NCI-H2171 treated with DMSO at 0.1 percent for 48 hours (cell line): Measurements from ENCODE around the gene RAP1GAP2.
A peak's percentile ranks its signal among the peaks of the same experiment; 100 is the strongest.
"Not testable (repeated sequence)": the region's sequence is repeated elsewhere in the genome, so short reads cannot be mapped to it uniquely, and the experiment has no call there.

Source experiments
- DNase-seq: peaks from one replicate; lab custom pipeline; 2025; lab: John Stamatoyannopoulos, UW

The RAP1GAP2 gene

DNA sequence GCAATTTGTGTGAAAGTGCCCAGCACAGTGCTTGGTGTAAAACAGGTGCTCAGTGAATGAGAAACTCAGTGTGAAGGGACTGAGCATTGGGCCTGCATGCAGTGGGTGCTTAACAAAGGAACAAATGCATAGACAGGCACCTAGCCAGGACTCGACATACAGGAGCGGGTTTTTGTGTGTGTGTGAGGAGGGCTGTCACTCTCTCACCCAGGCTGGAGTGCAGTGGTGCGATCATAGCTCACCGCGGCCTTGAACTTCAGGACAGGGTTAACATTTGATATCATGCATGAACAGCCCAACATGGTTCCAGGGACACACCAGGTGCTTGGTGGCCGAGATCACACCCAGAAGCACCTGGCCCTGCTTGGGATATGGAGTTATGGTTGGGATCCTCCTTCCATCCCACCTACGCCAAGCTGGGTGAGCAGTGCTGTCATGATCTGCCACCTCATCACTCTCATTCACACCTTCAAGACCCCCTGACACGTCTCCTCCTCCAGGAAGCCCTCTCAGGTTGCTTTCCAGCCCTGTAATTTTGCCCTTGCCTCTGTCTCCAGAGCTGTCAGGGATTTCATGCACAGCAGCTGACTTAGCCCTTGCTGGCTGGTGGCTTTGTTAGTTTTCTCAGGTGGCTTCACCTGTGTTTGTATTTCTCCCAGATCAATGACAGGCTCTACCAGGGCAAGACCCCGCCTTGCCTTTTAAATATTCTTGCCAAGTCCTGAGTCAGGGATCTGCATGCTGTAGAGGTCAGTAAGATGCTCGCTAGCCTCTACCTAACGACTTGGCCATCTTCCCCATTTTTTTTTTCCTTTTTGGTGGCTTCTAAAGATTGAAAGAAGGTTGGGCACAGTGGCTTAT, 200.8 kb downstream of the RAP1GAP2 start:
- DNase-seq: no peak

DNA sequence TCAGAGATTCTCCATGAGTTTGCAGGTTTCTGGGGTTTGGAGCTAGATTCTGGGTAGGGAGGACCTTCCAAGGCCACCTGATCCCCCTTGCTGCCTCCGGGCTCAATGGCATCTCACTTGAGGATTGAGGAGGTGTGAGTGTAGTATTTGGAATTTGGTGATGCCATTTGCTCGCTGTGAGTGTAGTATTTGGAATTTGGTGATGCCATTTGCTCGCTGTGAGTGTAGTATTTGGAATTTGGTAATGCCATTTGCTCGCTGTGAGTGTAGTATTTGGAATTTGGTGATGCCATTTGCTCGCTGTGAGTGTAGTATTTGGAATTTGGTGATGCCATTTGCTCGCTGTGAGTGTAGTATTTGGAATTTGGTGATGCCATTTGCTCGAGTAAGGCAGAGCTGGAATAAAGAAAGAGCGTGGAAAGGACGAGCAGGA, 202.2 kb downstream of the RAP1GAP2 start:
- not testable (repeated sequence) for DNase-seq

DNA sequence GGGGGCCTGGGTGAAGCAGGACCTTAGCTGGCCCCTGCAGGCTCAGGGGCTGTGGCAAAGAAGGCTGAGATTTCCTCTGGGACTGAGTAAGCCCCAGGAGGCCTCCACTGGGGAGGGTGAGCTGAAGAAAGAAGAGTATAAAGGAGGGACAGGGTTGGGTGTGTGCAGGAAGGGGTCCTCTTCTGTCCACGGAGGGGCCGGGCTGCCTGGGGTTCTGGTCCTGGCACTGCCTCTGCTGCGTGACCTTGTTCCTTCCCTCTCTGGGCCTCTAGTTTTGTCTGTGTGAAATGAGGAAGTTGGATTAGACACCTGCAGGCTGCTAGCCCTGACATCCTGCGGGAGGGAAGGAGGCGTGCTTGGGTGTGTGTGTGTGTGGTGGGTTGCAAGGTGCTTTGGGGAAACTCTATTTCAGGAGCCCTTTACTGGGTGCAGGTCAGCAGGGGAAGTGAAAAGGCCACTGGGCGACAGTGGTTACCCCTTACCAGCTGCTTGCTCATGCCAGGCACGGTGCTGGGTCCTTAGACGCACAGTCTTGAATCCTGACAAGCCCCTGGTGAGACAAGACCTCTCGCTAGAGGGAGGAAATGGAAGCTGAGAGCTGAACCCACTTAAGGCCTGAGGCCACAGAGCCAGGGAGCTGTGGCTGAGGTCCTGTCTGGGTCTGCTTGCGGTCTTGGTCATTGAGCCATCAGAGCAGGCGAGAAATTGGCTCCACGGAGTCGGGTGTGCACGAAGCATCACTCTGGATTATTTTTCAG, 206.5 kb downstream of the RAP1GAP2 start:
- no peak for DNase-seq

DNA sequence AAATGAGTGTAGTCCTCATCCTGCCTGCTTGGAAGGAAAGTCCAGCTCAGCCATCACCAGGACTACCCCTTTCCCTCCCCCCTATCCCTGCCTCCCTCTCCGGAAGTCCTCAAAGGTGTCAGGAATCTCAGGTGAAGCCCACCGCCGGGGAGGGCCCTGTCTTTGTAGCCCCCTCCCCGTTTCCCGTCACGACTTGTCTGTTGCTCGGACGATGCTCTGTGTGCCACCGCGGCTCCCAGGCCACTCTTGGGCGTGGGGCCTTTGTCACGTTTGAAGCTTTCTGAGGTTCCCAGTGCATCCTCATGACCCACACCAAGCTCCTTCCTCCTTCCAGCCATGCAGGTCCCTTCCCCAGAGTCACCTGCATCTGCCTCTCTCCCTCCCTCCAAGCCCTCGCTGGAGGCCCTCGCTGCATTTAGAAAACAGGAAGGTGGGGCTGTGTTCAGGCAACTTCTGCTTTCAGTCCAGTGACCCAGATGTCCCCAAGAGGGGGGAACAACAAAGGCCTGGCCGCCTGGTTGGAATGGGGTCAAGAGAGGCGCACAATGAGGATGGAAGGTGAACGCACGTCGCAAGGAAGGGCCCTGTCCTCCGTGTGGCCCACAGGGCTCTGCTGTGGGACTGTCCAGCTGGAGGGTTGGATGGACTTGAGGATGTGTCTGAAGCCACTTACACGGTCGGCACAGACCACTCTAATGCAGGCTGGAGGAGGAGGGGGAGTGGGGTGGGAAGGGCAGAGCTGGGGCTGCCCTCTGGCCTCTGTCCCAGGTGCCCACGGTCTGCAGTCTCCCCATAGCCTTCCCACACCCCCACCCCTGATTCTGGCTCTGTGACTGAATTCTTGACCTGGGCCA, 207.3 kb downstream of the RAP1GAP2 start:
- DNase-seq: no peak

DNA sequence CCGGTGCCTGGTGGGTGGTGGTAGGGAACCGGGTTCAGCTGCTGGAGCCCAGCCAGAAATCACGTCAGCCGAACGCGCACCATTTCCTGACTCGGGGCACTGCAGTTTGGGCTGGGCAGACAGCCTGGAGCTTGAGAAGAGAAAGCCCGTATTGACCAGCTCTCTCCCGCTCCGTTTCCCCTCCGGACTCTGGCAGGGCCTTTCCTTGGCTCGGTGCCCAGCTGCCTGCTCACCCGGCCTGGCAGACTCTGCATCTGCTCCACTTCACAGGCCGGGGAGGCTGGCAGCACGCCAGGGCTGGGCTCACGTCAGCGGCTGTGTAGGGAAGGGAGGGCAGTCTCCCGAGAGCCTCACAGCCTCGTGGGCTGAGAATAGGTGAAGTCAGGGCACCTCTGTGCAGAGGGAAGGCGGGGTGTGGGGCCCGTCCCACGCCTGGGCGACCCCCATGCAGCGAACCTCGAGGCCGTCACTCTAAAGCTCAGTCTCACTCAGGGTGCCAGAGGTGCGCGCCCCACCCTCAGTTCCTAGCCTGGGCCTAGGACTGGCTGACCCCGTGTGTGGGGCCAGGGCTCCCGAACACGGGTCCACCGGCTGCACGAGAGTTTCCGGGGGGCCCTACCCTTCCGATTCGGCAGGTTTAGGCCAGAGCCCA, 208.0 kb downstream of the RAP1GAP2 start:
- peak; percentile 91 for DNase-seq

DNA sequence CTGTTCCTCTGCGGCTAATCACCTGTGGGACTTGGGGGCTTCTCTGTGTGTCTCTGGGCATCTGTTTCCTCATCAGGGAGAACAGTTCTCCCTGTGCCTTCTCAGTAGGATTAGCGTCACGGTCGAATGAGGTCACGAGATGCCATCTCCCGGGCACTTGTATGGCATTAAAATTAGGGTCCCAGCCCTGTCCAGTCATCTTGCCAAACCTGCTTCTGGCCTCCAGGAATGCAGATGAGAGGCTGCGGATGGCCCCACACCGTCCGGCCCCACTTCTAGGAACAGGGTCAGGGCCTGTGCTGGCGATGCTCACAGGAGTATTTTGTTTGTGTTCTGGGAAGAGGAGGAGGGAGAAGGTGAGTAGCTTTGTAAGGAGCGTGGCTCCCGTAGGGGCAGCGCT, 208.7 kb downstream of the RAP1GAP2 start:
- DNase-seq: peak; percentile 80

DNA sequence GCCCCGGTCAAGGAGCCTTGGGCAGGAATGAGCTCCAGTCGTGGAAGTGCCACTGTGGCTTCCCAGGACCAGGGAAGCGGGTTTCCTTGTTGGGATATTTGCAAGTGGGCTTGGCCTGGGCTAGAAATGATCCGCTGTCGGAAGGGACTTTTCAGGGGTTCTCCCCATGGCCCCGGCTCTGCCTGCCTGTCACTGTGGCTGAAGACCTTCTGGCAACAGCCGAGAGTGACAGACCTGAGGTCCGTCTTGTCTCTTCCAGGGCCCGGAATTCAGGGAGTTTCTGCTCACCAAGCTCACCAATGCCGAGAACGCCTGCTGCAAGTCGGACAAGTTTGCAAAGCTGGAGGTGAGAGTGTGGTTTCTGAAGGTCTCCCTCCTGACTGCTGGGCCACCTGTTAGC, 209.5 kb downstream of the RAP1GAP2 start:
- no peak for DNase-seq

DNA sequence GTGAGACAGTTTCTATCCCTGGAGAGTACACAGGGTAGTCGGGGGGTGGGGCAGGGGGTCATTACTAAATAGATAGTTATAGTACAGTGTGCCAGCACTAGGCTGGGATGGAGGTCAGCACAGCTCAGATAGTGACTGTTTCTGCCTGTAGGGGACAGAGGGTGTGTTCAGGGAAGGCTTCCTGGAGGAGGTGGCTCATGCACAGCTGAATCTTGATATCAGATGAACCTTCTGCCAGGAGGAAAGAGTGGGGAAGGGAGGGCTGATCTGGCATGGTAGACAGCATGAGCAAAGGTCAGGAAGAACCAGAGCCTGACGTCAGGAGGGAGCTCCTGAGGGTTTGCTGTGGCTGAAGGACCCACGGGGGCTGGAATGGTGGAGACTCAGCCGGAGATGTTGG, 210.6 kb downstream of the RAP1GAP2 start:
- no peak for DNase-seq

DNA sequence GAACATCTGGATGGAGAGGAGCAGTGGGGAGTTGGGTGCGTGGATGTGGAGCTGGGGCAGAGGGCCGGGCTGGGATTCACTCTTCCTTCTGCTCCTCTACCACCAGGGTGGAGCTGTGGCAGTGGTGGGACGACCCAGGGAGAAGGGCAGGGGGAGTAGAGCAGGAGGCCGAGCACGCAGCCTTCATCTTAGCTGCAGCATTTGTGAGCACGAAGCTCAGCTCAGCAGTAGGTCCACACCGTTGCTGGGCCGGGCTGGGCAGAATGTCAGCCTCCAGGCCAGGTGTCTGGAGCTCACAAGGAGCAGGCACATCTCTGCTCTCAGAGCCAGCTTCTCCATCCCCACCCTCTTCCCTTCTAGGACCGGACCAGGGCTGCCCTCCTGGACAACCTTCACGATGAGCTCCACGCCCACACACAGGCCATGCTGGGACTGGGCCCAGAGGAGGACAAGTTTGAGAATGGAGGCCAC, 211.4 kb downstream of the RAP1GAP2 start:
- no peak for DNase-seq

DNA sequence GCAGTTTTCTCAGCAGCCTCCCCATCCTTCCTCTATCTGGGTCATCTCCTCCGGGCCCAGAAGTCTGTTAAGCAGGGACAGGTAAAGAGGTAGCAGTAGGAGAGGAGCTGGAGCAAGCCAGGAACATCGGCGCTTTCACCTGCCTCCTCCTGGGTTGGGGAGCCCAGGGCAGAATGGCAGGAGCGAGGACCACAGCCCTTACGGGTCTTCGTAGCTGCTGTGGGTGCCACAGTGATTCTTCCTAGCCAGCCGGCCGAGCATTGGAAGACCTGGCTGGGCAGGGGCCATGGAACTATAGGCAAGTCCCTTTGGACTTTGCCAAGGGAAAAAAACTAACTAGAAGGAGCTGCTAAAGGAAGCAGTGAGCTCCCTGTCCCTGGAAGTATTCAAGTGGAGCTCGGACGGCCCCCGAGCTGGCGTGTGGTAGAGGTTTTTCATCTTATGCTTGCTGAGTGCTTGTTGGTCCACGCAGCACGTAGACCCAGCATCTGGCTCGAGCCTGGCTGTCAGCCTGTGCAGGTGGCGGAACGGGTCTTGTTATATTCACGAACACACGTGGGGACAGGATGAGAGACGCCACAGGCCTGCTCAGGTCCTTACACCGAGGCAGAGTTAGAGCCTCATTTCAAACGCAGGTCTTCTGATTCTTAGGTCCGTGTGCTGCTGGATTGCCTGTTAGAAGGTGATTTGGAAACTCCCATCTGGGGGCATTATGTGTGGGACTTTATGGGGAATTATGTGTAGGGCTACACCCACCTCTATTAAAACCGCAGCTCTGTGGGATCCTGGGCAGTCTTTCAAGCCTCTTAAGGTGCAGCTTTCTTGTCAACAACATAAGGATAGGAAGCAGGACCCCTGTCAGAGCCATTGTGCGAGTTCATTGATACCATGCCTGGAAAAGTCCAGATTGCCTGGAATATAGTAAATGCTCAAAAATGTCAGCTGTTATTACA, 212.4 kb downstream of the RAP1GAP2 start:
- no peak for DNase-seq

DNA sequence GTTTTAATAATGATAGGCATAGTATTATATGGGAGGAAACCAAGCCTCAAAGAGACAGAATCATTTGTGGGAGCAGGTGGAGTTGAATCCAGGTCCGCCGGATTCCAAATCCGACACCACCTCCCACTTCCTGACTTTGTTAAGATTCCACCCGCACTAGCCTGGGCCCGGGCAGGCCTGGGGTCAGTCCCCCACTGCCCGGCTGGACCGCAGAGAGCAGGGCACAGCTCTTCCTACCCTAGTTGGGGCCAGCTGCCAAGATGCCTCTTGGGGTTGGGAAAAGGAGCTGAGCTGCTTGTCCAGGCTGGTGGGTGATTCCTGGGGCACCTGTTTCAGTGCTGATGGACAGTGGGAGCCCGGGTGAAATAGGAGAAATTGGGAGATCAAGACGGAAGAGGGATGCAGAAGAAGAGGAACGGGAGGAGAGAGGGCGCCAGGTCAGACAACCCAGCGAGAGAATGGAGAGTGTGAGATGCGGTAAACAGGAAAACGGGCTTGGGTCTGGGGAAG, 213.2 kb downstream of the RAP1GAP2 start:
- no peak for DNase-seq

DNA sequence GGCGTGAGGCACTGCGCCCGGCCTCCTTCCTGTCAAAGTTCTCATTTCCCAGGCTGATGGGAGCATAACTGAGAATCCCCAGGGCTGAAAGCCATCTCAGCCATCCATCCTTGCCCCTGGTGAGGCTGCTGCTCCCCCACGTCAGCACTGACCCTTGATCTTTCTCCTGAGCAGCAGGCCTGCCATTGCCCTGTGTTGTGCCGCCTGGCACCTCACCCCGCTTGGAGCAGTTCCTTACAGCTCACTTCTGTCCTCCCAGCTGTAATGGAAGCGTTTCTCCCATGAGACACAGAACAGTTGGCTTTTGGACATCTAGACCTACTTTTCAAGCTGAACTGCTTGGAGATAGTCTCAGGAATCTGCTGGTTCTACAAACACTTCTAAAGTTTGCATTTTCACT, 215.7 kb downstream of the RAP1GAP2 start:
- no peak for DNase-seq

DNA sequence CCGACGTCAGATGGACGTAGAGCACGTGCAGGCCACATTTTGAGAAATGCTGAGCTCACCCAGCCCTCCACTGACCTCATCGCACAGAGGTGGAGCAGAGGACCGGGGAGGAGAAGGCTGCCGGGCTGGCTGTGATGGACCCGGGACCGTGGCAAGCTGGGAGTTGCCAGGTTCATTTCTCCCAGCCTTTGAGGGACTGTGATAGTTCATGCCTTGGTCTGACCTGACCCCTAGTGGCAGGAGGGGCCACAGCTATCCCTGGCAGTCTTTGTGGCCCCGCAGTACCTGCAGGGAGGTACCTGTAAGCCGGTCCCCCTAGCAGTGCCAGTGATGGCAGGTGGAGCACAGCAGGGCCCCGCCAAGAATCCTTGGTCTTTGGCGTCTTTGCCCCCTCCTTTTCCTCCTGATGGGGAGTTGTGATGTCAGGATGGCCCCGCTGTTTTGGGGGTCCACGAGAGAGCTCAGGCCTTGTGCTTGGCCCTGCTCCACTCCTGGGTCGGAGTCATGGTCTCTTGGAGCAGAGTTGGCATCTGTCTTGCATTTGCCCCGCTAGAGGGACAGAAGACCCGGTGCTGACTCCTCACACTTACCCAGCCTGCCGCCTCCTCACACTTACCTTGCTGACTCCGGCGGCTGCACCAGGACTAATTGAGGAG, 216.8 kb downstream of the RAP1GAP2 start:
- peak; percentile 76 for DNase-seq

DNA sequence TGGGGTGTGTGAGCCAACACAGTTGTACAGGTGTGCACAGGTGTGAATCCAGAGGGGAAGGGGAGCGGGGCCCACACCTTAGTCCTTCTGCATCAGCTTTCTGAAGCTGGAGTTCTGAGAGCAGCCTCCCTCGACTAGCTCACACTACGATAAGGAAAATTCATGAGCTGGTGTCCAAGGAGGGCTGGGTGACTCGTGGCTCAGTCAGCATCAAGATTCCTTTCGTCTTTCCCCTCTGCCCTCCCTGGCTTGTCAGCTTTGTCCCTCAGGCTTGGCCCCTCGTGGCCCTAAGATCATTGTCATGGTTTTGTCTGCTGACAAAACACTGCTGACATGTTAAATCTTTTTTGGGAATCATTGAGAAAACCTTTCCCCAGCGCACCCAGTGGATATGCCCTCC, 219.7 kb downstream of the RAP1GAP2 start:
- no peak for DNase-seq

DNA sequence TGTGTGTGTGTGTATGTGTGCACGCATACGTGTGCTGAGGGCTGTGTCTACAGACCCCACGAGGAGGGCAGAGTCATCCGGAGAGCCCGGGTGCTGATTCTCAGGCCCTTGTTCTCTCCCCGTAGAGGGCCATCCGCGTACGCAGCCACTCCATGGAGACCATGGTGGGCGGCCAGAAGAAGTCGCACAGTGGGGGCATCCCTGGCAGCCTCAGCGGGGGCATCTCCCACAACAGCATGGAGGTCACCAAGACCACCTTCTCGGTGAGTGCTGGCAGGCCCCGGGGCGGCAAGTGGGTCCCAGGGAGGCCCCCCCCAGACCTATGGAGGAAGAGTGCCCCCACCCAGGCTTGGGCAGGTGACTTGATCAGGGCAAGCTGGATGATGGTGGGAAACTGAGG, 221.7 kb downstream of the RAP1GAP2 start:
- DNase-seq: no peak

DNA sequence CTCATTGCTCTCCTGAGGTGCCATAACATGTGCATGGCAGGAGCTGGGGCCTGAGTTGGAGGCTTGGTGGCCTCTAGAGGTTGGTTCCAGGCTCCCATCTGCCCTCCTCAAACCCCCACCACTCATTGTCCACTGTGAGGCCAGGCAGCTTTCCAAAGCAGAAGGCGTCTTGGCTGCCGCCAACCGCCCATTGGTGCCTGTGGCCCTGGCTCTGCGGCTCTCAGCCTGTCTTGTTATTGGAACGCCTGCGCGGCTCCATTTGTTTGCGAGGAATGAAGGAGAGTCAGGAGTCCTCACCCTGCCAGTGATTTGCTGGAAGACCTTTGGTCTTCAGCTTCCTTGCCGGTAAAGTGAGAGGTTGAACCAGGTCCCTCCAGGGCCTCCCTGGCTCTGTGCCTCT, 223.5 kb downstream of the RAP1GAP2 start:
- no peak for DNase-seq

DNA sequence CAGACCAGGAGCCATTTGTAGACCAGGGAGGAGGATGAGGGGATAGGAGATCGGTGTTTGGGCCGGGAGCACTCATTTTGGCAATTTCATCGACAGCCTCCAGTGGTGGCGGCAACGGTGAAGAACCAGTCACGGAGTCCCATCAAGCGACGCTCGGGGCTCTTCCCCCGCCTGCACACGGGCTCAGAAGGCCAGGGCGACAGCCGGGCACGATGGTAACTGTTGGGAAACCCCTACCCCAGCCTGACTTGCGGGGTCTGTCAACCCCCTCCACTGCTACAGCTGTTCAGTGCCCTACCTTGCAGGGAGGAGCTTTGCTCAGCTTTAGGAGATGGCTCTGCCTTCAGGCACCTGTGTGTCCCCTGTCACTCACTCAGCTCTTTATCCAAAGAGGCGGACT, 224.1 kb downstream of the RAP1GAP2 start:
- no peak for DNase-seq

DNA sequence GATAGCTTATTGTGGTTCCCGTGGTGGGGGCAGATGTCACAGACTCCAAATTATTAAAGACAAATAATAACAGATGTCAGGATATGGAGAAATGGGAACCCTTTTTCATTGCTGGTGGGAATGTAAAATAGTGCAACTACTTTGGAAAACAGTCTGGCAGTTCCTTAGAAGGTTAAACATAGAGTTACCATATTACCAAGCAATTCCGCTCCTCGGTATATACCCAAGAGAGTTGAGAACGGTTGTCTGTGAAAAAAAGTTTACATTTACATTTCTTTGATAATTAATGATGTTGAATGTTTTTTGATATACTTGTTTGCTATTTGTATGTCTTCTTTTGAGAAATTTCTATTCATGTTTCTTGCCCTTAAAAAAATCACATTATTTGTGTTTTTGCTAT, 226.0 kb downstream of the RAP1GAP2 start:
- DNase-seq: no peak

DNA sequence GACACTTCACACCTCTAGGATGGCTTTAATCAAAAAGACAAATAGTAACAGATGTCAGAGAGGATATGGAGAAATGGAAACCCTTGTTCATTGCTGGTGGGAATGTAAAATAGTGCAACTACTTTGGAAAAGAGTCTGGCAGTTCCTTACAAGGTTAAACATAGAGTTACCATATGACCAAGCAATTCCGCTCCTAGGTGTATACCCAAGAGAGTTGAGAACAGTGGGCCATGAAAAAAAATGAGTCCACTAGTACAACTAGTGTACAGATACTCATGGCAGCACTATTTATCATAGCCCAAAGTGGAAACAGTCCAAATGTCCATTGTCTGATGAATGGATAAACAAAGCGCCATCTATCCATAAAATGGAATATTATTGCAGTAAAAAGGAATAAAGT, 228.1 kb downstream of the RAP1GAP2 start:
- no peak for DNase-seq
